ENCODE data around the gene C17orf78. TPM values are rescaled to one million over a fixed set of nuclear protein-coding genes. Genes with fewer than 3 reads are reported as not detected.

The C17orf78 gene
- total and polyA plus RNA-seq, 2 of the 8 experiments (the other 6 are each of a cell fraction or from before 2014, with no cell fraction given): not detected

DNA sequence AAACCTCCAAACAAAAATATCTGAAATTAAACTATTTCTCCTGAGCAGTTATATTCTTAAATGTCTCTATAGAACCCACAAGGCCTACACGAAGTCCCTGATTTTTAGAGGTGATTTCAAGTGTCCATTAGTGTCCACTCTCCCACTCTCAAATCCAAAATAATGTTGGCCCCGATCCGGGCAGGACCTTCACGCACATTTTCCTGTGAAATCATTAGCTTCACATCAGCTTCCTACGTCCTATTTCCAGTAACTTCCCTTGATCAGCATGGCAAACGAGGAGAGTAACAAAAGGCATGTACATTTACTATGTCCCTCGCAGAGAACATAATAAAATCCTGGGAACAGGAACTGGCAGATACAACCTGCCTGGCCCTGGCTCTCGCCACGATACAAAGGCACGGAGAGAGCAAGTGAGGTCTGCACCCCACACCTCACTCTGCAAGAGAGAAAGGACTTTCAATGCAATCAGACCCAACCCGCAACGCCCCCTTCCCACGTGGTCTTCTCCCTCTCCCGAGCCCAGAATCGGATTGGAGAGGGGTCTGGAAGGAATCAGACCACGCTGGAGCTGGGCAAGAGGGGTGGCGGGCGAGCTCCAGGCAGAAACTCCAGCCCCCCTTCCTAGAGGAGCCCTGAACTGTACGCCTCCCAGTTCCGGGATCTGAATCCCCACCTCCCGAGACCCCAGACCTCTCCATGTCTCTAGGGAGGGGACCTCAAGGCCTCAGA, 17.5 kb upstream of the C17orf78 start (continued):
- TF ChIP-seq RAD21 (IDR thresholded peaks at IDR 0.05 in 1 of 2, conservative IDR thresholded peaks at IDR 0.05 in 1 of 2; ENCODE audit: low read depth in 2 of 2, low read length in 2 of 2): 0 out of 4 replicates have a peak, but pooled peaks of 1 of the 2 experiments have one; percentile 2
- TF ChIP-seq, protein P1, sequence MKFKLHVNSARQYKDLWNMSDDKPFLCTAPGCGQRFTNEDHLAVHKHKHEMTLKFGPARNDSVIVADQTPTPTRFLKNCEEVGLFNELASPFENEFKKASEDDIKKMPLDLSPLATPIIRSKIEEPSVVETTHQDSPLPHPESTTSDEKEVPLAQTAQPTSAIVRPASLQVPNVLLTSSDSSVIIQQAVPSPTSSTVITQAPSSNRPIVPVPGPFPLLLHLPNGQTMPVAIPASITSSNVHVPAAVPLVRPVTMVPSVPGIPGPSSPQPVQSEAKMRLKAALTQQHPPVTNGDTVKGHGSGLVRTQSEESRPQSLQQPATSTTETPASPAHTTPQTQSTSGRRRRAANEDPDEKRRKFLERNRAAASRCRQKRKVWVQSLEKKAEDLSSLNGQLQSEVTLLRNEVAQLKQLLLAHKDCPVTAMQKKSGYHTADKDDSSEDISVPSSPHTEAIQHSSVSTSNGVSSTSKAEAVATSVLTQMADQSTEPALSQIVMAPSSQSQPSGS (IDR thresholded peaks at IDR 0.05; ENCODE audit: low read length): no peak
- no peak for TF ChIP-seq NRF1 (IDR thresholded peaks at IDR 0.05; ENCODE audit: low read depth, low read length)
- peak; percentile 62 for TF ChIP-seq SAP30 (IDR thresholded peaks at IDR 0.05; ENCODE audit: insufficient read depth, insufficient replicate concordance, low read length)
- no peak for TF ChIP-seq CREB1 (IDR thresholded peaks at IDR 0.05)
- no peak for TF ChIP-seq TAF7 (optimal IDR thresholded peaks at IDR 0.05; ENCODE audit: borderline replicate concordance, low read depth, low read length)
- TF ChIP-seq, protein P2, sequence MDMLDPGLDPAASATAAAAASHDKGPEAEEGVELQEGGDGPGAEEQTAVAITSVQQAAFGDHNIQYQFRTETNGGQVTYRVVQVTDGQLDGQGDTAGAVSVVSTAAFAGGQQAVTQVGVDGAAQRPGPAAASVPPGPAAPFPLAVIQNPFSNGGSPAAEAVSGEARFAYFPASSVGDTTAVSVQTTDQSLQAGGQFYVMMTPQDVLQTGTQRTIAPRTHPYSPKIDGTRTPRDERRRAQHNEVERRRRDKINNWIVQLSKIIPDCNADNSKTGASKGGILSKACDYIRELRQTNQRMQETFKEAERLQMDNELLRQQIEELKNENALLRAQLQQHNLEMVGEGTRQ (IDR thresholded peaks at IDR 0.05; ENCODE audit: low read length): 0 out of 2 replicates have a peak, but pooled peaks have one; percentile 55
- no peak for TF ChIP-seq EZH2 (IDR thresholded peaks at IDR 0.05; ENCODE audit: low read depth, low read length, severe bottlenecking)
- TF ChIP-seq SIN3A (conservative IDR thresholded peaks at IDR 0.05 in 1 of 2, IDR thresholded peaks at IDR 0.05 in 1 of 2; ENCODE audit: low read depth in 1 of 2, low read length in 2 of 2): peak; percentile 70 to 79; a peak in 3 of 4 replicates
- no peak for TF ChIP-seq FOSL1 (IDR thresholded peaks at IDR 0.05; ENCODE audit: insufficient read depth, low read depth, low read length)
- TF ChIP-seq EP300 (IDR thresholded peaks at IDR 0.05; ENCODE audit: borderline replicate concordance in 1 of 2, low read depth in 2 of 2, low read length in 2 of 2): no peak
- TF ChIP-seq, protein P3, sequence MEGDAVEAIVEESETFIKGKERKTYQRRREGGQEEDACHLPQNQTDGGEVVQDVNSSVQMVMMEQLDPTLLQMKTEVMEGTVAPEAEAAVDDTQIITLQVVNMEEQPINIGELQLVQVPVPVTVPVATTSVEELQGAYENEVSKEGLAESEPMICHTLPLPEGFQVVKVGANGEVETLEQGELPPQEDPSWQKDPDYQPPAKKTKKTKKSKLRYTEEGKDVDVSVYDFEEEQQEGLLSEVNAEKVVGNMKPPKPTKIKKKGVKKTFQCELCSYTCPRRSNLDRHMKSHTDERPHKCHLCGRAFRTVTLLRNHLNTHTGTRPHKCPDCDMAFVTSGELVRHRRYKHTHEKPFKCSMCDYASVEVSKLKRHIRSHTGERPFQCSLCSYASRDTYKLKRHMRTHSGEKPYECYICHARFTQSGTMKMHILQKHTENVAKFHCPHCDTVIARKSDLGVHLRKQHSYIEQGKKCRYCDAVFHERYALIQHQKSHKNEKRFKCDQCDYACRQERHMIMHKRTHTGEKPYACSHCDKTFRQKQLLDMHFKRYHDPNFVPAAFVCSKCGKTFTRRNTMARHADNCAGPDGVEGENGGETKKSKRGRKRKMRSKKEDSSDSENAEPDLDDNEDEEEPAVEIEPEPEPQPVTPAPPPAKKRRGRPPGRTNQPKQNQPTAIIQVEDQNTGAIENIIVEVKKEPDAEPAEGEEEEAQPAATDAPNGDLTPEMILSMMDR (IDR thresholded peaks at IDR 0.05; ENCODE audit: control extremely low read depth in 1 of 3, insufficient read depth in 1 of 3, low read depth in 1 of 3, low read length in 3 of 3): no peak
- no peak for TF ChIP-seq SP2 (IDR thresholded peaks at IDR 0.05; ENCODE audit: low read length)
- no peak for TF ChIP-seq SP1 (IDR thresholded peaks at IDR 0.05; ENCODE audit: low read depth, low read length)

Measured in H1 (cell line).